HepG2 (cell line): ENCODE data around the gene SPATA13. TPM values are rescaled to one million over a fixed set of nuclear protein-coding genes. Genes with fewer than 3 reads are reported as not detected.

Source experiments
- ATAC-seq: fragments of 200-7000 bp; cut with Tn5 transposase; 3 replicates; pipeline ENCODE4 v1.9.1; 2020; ENCODE audit warnings: mild to moderate bottlenecking, moderate library complexity
- BruUV-seq: library from RNA; stranded (reverse); fragments of 400-500 nt; replicated peaks from 2 replicates; lab custom pipeline; 2021; lab: Mats Ljungman, UMichigan
- CTCF ChIA-PET: fragments of 300-600 bp; formaldehyde crosslinking; extraction: SDS; loops from one replicate; lab custom pipeline; 2021; ENCODE audit warnings: low total read pairs, inconsistent platforms, low intra/inter-chr PET ratio; lab: Yijun Ruan, JAX
- POLR2A ChIA-PET: fragments of 350-600 bp; sonication (Branson Sonifier 250); formaldehyde crosslinking; loops from one replicate; lab custom pipeline; 2020; ENCODE audit warnings: antibody characterized with exemption, inconsistent platforms; lab: Yijun Ruan, JAX
- DNase-seq: peaks from one replicate; pipeline ENCODE4 v3.0.0-alpha.2; 2015; ENCODE audit warnings: low spot score
- FAIRE-seq: peaks from 3 replicates; lab custom pipeline; 2011; peaks lifted over from hg19 to GRCh38; lab: Jason Lieb, UNC
- H2AFZ ChIP-seq: one replicate; pipeline ENCODE4 v1.6.1; 2011; ENCODE audit warnings: low read length, inconsistent platforms
- H3K27ac ChIP-seq: fragments of 300-600 bp; 3 replicates; pipeline ENCODE4 v1.8.0; 2011; ENCODE audit warnings: mixed run types, mild to moderate bottlenecking, mixed read lengths, low read length, inconsistent platforms; ENCODE audit not compliant: insufficient read depth; ENCODE audit errors: extremely low read length
- H3K27me3 ChIP-seq, 2 experiments: fragments of 200-600 bp in 1 of 2; 2 replicates in 1 of 2; 3 replicates in 1 of 2; pipeline versions ENCODE4 v1.6.0 to v1.8.0; 2011; ENCODE audit warnings: low read length in 2 of 2, mild to moderate bottlenecking in 2 of 2, moderate library complexity in 2 of 2, inconsistent platforms in 1 of 2; ENCODE audit not compliant: insufficient read depth in 2 of 2, control insufficient read depth in 1 of 2
- H3K36me3 ChIP-seq, 2 experiments: fragments of 200-600 bp in 1 of 2; replicated peaks in 1 of 2; 2 replicates in 1 of 2; 3 replicates in 1 of 2; pipeline versions ENCODE4 v1.5.1 to v1.8.0; 2011; ENCODE audit warnings: low read length in 2 of 2, inconsistent platforms in 1 of 2; ENCODE audit not compliant: insufficient read depth in 2 of 2, control insufficient read depth in 1 of 2
- H3K4me1 ChIP-seq: 2 replicates; pipeline ENCODE4 v1.5.1; 2012; ENCODE audit warnings: low read length, inconsistent platforms; ENCODE audit not compliant: insufficient read depth
- H3K4me2 ChIP-seq: 2 replicates; pipeline ENCODE4 v1.6.0; 2011; ENCODE audit warnings: low read depth, low read length, inconsistent platforms
- H3K4me3 ChIP-seq, 3 experiments: fragments of 200-600 bp in 1 of 3; sonication (generic), shearing (Covaris generic) in 1 of 3; replicated peaks in 1 of 3; 2 replicates each; pipeline ENCODE4 v1.5.1; 2011 to 2016; ENCODE audit warnings: low read length in 3 of 3, inconsistent platforms in 2 of 3, low read depth in 2 of 3, mild to moderate bottlenecking in 2 of 3, control low read depth in 1 of 3, mixed read lengths in 1 of 3; ENCODE audit not compliant: insufficient read depth in 1 of 3
- H3K79me2 ChIP-seq: one replicate; pipeline ENCODE4 v1.6.1; 2011; ENCODE audit warnings: low read length, inconsistent platforms; ENCODE audit not compliant: insufficient read depth
- H3K9ac ChIP-seq: 2 replicates; pipeline ENCODE4 v1.6.0; 2011; ENCODE audit warnings: mild to moderate bottlenecking, low read depth, low read length, inconsistent platforms; ENCODE audit not compliant: insufficient read depth
- H3K9me3 ChIP-seq: 2 replicates; pipeline ENCODE4 v1.5.1; 2012; ENCODE audit warnings: mild to moderate bottlenecking, low read length
- H4K20me1 ChIP-seq: 2 replicates; pipeline ENCODE4 v1.6.0; 2011; ENCODE audit warnings: inconsistent platforms, mild to moderate bottlenecking, low read length, moderate library complexity; ENCODE audit not compliant: insufficient read depth
- ELF4 ChIP-seq: sonication (generic); formaldehyde crosslinking; IDR thresholded peaks from 2 replicates; pipeline ENCODE4 v1.5.0; 2020; ENCODE audit warnings: missing genetic modification reagents, mild to moderate bottlenecking, moderate library complexity, borderline replicate concordance
- MIER3 ChIP-seq: IDR thresholded peaks from 2 replicates; pipeline ENCODE4 v1.6.1; 2016; ENCODE audit warnings: missing compliant biosample characterization, borderline replicate concordance
- SMARCE1 ChIP-seq: fragments of 450-650 bp; IDR thresholded peaks from 2 replicates; pipeline ENCODE4 v1.6.1; 2017; ENCODE audit warnings: borderline replicate concordance
- ZNF317 ChIP-seq: sonication (generic); formaldehyde crosslinking; IDR thresholded peaks from 2 replicates; pipeline ENCODE4 v1.5.0; 2020; ENCODE audit warnings: mild to moderate bottlenecking, missing genetic modification reagents
- ZNF329 ChIP-seq: sonication (generic); formaldehyde crosslinking; IDR thresholded peaks from 2 replicates; pipeline ENCODE4 v1.9.0; 2021; ENCODE audit warnings: low read depth, mild to moderate bottlenecking, missing genetic modification reagents
- WGBS: methylation state at CpG from one replicate; pipeline ENCODE4 v1.1.6; 2017; ENCODE audit warnings: low lambda C conversion rate; 5-methylcytosine and 5-hydroxymethylcytosine counted together
- in situ Hi-C: cut with HindIII; loops from 2 replicates; pipeline ENCODE4 v1.10.0; 2017; ENCODE audit warnings: low pct_unique_long_range_greater_than_20kb; ENCODE audit not compliant: extremely low pct_ligation_motif_present
- intact Hi-C: fragments of 100-400 bp; cut with micrococcal nuclease; formaldehyde crosslinking; loops from one replicate; pipeline ENCODE4 v1.10.0; 2022; ENCODE audit not compliant: unreplicated experiment
- polyA plus RNA-seq, 8 experiments: library from polyadenylated mRNA; depleted of rRNA in 3 of 8; stranded (reverse) in 7 of 8; unstranded in 1 of 8; fragments of >200 nt; fragmentation: Illumina TruSeq in 4 of 8; extraction: Trizol in 4 of 8; gene quantifications; 2 replicates each; pipeline versions ENCODE4 v1.2.1 to v1.2.3, GENCODE V29; 2011 to 2016; ENCODE audit warnings: low read depth in 4 of 8, missing spikeins in 1 of 8, mixed read lengths in 1 of 8; ENCODE audit not compliant: insufficient read depth in 1 of 8
- total RNA-seq, 5 experiments: library from RNA; depleted of rRNA; stranded (reverse); fragments of >200 nt; fragmentation: Illumina TruSeq; extraction: Trizol; gene quantifications; 2 replicates each; pipeline ENCODE4 v1.2.3, GENCODE V29; 2016; ENCODE audit warnings: low read depth in 1 of 5
- TF ChIP-seq, protein P1 (sequence below): sonication (generic); formaldehyde crosslinking; IDR thresholded peaks from 2 replicates; pipeline ENCODE4 v1.5.1; 2020; ENCODE audit warnings: mild to moderate bottlenecking, missing genetic modification reagents
- TF ChIP-seq, protein P2 (sequence below): sonication (generic); formaldehyde crosslinking; IDR thresholded peaks from 2 replicates; pipeline ENCODE4 v1.8.0; 2022; ENCODE audit warnings: missing genetic modification reagents, mild to moderate bottlenecking, inconsistent platforms, borderline replicate concordance
- TF ChIP-seq, protein P3 (sequence below): sonication (generic); formaldehyde crosslinking; IDR thresholded peaks from 2 replicates; pipeline ENCODE4 v1.5.1; 2020; ENCODE audit warnings: missing genetic modification reagents, mild to moderate bottlenecking, borderline replicate concordance
- TF ChIP-seq, protein P4 (sequence below): sonication (generic); formaldehyde crosslinking; IDR thresholded peaks from 2 replicates; pipeline ENCODE4 v1.4.0; 2020; ENCODE audit warnings: missing genetic modification reagents, borderline replicate concordance

SPATA13 gene
- total and polyA plus RNA-seq, 2 of the 13 experiments (the other 11 are each of a cell fraction or from before 2014, with no cell fraction given), result 11.3 to 14.2 TPM

DNA sequence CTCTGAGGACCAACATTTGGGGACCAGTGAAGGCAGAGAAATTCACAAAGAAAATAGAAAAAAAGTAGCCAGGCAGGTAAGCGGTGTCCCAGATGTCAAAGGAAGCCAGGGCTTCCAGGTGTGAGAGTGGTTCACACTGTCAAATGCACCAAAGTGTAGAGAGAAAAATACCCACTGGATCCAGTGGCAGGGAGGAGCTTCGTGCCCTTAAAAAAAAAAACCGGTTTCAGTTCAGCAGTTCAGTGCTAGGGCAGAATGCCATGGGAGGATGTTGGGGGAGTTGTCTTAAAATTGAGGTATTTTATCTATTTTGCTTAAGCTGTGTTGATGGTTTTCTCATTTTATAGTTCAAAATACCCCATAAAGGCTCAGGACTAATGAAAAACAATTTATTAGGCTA is 101.0 kb downstream of the SPATA13 start:
- no peaks in the 10 kb centered on the region for H3K9me3 ChIP-seq
- CTCF ChIA-PET, result no interaction called here
- H3K4me2 ChIP-seq, result no peak overlapping the region
- H3K4me1 ChIP-seq, result peaks cover 22% of the 10 kb centered on the region
- no peak overlapping the region for H3K27ac ChIP-seq
- 95% methylated on average over 3 of the region's 3 CpGs for WGBS
- H2AFZ ChIP-seq, result no peak overlapping the region
- FAIRE-seq (no peak), DNase-seq (no peak), ATAC-seq (no peak)
- H3K4me3 ChIP-seq, result no peak overlapping the region
- H3K79me2 ChIP-seq, result no peaks in the 10 kb centered on the region
- POLR2A ChIA-PET, result no interaction called here
- BruUV-seq, result no TSS peak
- no peak overlapping the region for H3K9ac ChIP-seq
- H3K27me3 ChIP-seq, result no peaks in the 10 kb centered on the region
- peaks cover 4 to 10% of the 10 kb centered on the region in 2 experiments; a peak in 4 of 5 replicates for H3K36me3 ChIP-seq
- intact Hi-C loops, result no loop called here
- in situ Hi-C loops, result no loop called here
- no peaks in the 10 kb centered on the region for H4K20me1 ChIP-seq
- TF ChIP-seq, protein P1, sequence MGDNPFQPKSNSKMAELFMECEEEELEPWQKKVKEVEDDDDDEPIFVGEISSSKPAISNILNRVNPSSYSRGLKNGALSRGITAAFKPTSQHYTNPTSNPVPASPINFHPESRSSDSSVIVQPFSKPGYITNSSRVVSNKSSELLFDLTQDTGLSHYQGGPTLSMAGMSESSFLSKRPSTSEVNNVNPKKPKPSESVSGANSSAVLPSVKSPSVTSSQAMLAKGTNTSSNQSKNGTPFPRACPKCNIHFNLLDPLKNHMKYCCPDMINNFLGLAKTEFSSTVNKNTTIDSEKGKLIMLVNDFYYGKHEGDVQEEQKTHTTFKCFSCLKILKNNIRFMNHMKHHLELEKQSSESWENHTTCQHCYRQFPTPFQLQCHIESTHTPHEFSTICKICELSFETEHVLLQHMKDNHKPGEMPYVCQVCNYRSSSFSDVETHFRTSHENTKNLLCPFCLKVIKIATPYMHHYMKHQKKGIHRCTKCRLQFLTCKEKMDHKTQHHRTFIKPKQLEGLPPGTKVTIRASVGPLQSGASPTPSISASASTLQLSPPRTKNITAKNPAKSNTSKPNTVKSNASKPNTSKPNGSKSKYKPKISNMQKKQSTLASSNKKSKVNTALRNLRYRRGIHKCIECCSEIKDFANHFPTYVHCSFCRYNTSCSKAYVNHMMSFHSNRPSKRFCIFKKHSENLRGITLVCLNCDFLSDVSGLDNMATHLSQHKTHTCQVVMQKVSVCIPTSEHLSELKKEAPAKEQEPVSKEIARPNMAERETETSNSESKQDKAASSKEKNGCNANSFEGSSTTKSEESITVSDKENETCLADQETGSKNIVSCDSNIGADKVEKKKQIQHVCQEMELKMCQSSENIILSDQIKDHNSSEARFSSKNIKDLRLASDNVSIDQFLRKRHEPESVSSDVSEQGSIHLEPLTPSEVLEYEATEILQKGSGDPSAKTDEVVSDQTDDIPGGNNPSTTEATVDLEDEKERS (CRISPR knock-in tag), result no peak
- TF ChIP-seq SMARCE1, result no peak
- TF ChIP-seq, protein P2, sequence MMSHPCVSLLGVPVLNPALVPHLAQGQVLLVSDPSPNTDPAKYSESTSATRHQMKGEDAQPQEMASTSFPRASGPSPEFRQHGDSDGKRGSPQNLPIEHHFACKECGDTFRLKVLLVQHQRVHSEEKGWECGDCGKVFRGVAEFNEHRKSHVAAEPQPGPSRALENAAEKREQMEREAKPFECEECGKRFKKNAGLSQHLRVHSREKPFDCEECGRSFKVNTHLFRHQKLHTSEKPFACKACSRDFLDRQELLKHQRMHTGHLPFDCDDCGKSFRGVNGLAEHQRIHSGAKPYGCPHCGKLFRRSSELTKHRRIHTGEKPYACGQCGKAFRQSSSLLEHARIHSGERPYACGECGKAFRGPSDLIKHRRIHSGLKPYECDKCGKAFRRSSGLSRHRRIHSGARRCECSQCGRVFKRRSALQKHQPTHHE, result no peak
- no peak for TF ChIP-seq MIER3 (CRISPR knock-in tag)
- no peak for TF ChIP-seq ELF4
- TF ChIP-seq, protein P3, sequence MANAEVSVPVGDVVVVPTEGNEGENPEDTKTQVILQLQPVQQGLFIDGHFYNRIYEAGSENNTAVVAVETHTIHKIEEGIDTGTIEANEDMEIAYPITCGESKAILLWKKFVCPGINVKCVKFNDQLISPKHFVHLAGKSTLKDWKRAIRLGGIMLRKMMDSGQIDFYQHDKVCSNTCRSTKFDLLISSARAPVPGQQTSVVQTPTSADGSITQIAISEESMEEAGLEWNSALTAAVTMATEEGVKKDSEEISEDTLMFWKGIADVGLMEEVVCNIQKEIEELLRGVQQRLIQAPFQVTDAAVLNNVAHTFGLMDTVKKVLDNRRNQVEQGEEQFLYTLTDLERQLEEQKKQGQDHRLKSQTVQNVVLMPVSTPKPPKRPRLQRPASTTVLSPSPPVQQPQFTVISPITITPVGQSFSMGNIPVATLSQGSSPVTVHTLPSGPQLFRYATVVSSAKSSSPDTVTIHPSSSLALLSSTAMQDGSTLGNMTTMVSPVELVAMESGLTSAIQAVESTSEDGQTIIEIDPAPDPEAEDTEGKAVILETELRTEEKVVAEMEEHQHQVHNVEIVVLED (CRISPR knock-in tag), result no peak
- no peak for TF ChIP-seq ZNF329 (CRISPR knock-in tag)
- TF ChIP-seq, protein P4, sequence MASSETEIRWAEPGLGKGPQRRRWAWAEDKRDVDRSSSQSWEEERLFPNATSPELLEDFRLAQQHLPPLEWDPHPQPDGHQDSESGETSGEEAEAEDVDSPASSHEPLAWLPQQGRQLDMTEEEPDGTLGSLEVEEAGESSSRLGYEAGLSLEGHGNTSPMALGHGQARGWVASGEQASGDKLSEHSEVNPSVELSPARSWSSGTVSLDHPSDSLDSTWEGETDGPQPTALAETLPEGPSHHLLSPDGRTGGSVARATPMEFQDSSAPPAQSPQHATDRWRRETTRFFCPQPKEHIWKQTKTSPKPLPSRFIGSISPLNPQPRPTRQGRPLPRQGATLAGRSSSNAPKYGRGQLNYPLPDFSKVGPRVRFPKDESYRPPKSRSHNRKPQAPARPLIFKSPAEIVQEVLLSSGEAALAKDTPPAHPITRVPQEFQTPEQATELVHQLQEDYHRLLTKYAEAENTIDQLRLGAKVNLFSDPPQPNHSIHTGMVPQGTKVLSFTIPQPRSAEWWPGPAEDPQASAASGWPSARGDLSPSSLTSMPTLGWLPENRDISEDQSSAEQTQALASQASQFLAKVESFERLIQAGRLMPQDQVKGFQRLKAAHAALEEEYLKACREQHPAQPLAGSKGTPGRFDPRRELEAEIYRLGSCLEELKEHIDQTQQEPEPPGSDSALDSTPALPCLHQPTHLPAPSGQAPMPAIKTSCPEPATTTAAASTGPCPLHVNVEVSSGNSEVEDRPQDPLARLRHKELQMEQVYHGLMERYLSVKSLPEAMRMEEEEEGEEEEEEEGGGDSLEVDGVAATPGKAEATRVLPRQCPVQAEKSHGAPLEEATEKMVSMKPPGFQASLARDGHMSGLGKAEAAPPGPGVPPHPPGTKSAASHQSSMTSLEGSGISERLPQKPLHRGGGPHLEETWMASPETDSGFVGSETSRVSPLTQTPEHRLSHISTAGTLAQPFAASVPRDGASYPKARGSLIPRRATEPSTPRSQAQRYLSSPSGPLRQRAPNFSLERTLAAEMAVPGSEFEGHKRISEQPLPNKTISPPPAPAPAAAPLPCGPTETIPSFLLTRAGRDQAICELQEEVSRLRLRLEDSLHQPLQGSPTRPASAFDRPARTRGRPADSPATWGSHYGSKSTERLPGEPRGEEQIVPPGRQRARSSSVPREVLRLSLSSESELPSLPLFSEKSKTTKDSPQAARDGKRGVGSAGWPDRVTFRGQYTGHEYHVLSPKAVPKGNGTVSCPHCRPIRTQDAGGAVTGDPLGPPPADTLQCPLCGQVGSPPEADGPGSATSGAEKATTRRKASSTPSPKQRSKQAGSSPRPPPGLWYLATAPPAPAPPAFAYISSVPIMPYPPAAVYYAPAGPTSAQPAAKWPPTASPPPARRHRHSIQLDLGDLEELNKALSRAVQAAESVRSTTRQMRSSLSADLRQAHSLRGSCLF (CRISPR knock-in tag), result no peak
- TF ChIP-seq ZNF317 (CRISPR knock-in tag), result no peak
